Neutrophil (primary cell): ENCODE measurements around the gene PML.
A peak's percentile ranks its signal among the peaks of the same experiment; 100 is the strongest.

Experiments
- H3K27ac ChIP-seq: fragments of 200-600 bp; sonication (generic); 2 replicates; pipeline ENCODE4 v1.5.1; 2016; ENCODE audit warnings: mild to moderate bottlenecking, moderate library complexity
- H3K27me3 ChIP-seq: fragments of 200-600 bp; sonication (generic); 2 replicates; pipeline ENCODE4 v1.6.0; 2016; ENCODE audit warnings: mild to moderate bottlenecking
- H3K36me3 ChIP-seq: fragments of 200-600 bp; sonication (generic); 2 replicates; pipeline ENCODE4 v1.5.1; 2017
- H3K4me1 ChIP-seq, 2 experiments: fragments of 200-600 bp in 1 of 2; sonication (generic) in 1 of 2; 1 replicate in 1 of 2; 2 replicates in 1 of 2; pipeline versions ENCODE4 v1.5.1 to v1.6.1; 2013 to 2016; ENCODE audit warnings: low read depth in 1 of 2, low read length in 1 of 2, mild to moderate bottlenecking in 1 of 2, moderate library complexity in 1 of 2; ENCODE audit not compliant: control insufficient read depth in 1 of 2, insufficient read depth in 1 of 2
- H3K4me3 ChIP-seq, 2 experiments: fragments of 200-600 bp in 1 of 2; sonication (generic) in 1 of 2; 1 replicate in 1 of 2; 2 replicates in 1 of 2; pipeline ENCODE4 v1.5.1; 2013 to 2016; ENCODE audit warnings: low read depth in 1 of 2, low read length in 1 of 2, mild to moderate bottlenecking in 1 of 2, moderate library complexity in 1 of 2
- H3K9me3 ChIP-seq: fragments of 200-600 bp; sonication (generic); 2 replicates; pipeline ENCODE4 v1.5.1; 2016
- TF ChIP-seq, protein P1 (sequence below): fragments of 200-600 bp; sonication (generic); IDR thresholded peaks from 2 replicates; pipeline ENCODE4 v1.5.1; 2016; ENCODE audit warnings: antibody characterized with exemption

PML gene

DNA sequence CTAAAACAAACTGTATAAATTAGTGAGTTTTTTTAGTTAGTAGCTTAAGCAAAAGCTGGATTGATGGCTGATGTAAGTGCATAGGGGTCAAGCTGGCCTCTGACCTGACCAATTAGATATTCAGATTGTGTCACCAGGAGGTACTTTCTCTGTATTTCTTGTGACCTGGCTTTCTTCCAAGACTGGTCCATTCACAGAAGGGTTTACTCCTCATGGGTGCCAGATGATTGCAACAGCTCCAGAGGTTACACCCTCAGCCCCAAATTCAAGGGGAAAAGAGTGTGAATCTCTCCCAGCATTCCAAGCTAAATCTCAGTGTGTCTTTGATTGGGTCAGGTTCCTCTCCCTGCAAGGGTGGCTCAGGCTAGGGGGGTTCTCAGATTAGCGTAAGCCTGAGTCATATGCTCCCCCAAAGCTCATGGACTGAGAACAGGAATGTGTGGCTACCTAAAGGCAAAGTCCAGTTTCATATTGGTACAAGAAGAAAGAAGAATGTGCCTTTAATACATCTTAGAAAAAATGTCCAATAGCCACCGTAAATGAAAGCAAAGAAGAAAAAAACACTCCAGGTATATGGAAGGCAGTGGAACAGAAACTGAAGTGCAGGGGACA, 16.5 kb downstream of the PML start:
- Histone ChIP-seq H3K27ac (peak overlapping the region; percentile 72), H3K4me3 (no peak overlapping the region), H3K4me1 (peaks cover 72 to 73% of the 10 kb centered on the region in 2 experiments), H3K27me3 (no peaks in the 10 kb centered on the region), H3K36me3 (peaks cover 6% of the 10 kb centered on the region), H3K9me3 (no peaks in the 10 kb centered on the region)
- TF ChIP-seq, protein P1, sequence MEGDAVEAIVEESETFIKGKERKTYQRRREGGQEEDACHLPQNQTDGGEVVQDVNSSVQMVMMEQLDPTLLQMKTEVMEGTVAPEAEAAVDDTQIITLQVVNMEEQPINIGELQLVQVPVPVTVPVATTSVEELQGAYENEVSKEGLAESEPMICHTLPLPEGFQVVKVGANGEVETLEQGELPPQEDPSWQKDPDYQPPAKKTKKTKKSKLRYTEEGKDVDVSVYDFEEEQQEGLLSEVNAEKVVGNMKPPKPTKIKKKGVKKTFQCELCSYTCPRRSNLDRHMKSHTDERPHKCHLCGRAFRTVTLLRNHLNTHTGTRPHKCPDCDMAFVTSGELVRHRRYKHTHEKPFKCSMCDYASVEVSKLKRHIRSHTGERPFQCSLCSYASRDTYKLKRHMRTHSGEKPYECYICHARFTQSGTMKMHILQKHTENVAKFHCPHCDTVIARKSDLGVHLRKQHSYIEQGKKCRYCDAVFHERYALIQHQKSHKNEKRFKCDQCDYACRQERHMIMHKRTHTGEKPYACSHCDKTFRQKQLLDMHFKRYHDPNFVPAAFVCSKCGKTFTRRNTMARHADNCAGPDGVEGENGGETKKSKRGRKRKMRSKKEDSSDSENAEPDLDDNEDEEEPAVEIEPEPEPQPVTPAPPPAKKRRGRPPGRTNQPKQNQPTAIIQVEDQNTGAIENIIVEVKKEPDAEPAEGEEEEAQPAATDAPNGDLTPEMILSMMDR, result no peak

- Histone ChIP-seq H3K4me1 (peaks cover 71 to 73% of the 10 kb centered on the region in 2 experiments), H3K9me3 (no peaks in the 10 kb centered on the region), H3K4me3 (no peak overlapping the region), H3K36me3 (peaks cover 6% of the 10 kb centered on the region), H3K27me3 (no peaks in the 10 kb centered on the region), H3K27ac (peak overlapping the region; percentile 72)
- TF ChIP-seq, protein P1, result no peak
Observed at GRCh38 chr15:74011610-74012009, 17.1 kb downstream of the PML start.

DNA sequence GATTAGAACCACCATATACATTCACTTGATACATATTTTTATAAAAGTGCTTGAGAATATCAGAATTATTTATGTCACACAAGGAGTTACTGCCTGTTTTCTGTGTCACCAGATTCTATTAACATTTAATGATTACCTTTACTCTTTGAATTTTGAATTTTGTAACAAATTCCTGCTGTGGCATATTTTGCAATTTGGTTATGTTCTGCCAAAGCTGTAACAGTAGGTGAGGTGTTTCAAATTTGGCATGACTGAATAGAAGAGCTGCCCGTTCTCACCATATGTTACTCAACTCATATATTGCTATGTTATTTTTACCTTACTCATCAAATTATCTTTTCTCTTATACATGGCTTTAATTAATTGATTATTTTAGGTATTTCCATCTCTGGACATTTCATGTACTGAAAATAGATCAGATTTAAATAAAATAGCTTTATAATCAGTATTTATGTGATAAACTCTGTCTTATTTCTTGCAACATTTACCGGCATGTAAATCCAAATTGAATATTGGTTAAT, 18.9 kb downstream of the PML start:
- Histone ChIP-seq H3K27ac (peak overlapping the region; percentile 72), H3K4me3 (no peak overlapping the region), H3K27me3 (no peaks in the 10 kb centered on the region), H3K4me1 (peaks cover 55 to 60% of the 10 kb centered on the region in 2 experiments), H3K9me3 (no peaks in the 10 kb centered on the region), H3K36me3 (peaks cover 6% of the 10 kb centered on the region)
- TF ChIP-seq, protein P1, result no peak

DNA sequence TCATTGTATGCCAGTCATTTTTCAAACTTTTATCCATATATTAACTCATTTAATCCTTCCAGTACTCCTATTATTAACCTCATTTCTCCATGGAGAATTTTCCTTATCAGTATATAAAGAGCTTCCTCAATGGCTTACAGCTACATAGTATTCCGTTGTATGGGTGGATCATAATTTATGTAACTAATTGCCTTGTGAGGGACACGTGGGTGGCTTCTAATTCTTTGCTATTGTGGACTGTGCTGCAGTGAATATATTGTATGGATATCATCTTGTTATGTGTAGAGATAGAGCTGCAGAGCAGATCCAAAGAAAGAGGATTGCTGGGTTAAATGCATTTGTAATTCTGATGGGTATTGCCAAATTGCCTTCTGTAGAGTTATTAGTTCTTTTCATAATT, 25.2 kb downstream of the PML start:
- Histone ChIP-seq H3K9me3 (no peaks in the 10 kb centered on the region), H3K4me3 (no peak overlapping the region), H3K27ac (no peak overlapping the region), H3K4me1 (peaks cover 5 to 10% of the 10 kb centered on the region in 2 experiments), H3K27me3 (no peaks in the 10 kb centered on the region), H3K36me3 (peaks cover 42% of the 10 kb centered on the region)
- TF ChIP-seq, protein P1, result no peak

GRCh38 chr15:74022706-74023470, 28.4 kb downstream of the PML start:
- Histone ChIP-seq H3K36me3 (peaks cover 67% of the 10 kb centered on the region), H3K27ac (no peak overlapping the region), H3K4me3 (no peak overlapping the region), H3K9me3 (no peaks in the 10 kb centered on the region), H3K4me1 (no peaks in the 10 kb centered on the region), H3K27me3 (no peaks in the 10 kb centered on the region)
- TF ChIP-seq, protein P1, result no peak
